Erythroblast (primary cell): ENCODE data around the gene KCNT1.

Experiments used
- GATA1 ChIP-seq: IDR thresholded peaks from 2 replicates; pipeline ENCODE4 v1.6.1; 2011; ENCODE audit warnings: low read depth, mild to moderate bottlenecking, control low read depth, low read length, moderate library complexity
- POLR2A ChIP-seq: IDR thresholded peaks from 2 replicates; pipeline ENCODE4 v1.6.1; 2011; ENCODE audit warnings: mild to moderate bottlenecking, low read length

DNA sequence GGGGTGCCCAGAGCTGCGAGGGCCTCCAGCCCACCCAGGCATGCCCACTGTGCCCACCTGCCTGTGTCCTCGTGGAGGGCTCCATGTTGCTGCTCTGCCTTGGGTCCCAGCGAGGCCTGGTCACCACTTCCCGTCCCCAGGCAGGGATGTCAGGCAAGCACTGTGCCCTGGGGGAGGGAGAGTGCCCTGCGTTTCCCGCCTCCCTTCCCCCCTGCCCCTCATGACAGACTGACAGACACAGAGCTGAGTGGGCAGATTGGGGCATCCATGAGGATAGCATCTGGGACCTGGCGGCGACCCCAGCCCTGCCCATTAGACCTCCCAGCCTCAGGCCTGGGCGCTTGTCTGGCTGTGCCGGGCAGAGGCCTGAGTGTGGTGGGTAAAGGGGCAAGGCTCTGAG lies 56.9 kb downstream of the KCNT1 start:
- TF ChIP-seq POLR2A (no peak), GATA1 (no peak)
